ENCODE data around the gene ROBO2. TPM values are rescaled to one million over a fixed set of nuclear protein-coding genes. Genes with fewer than 3 reads are reported as not detected.

ROBO2 gene
- total and polyA plus RNA-seq, 2 experiments from 2014 or later = 1.5 to 7.8 TPM

GRCh38 chr3:77321646-77322045 lies 281.7 kb downstream of the ROBO2 start (continued):
- TF ChIP-seq REST (IDR thresholded peaks at IDR 0.05; ENCODE audit: unreplicated experiment) = no peak
- no peak for TF ChIP-seq ZNF114 (CRISPR knock-in tag; IDR thresholded peaks at IDR 0.05)
- TF ChIP-seq EZH2phosphoT487 (IDR thresholded peaks at IDR 0.05; ENCODE audit: unreplicated experiment) = no peak
- TF ChIP-seq JUNB (IDR thresholded peaks at IDR 0.05; ENCODE audit: unreplicated experiment) = no peak
- no peak for TF ChIP-seq CREB1 (CRISPR knock-in tag; IDR thresholded peaks at IDR 0.05; ENCODE audit: low read depth)
- TF ChIP-seq EZH2 (IDR thresholded peaks at IDR 0.05; ENCODE audit: low read depth, unreplicated experiment) = no peak
- TF ChIP-seq CTCF (conservative IDR thresholded peaks at IDR 0.05; ENCODE audit: low read depth in 2 of 2) = no peak
- TF ChIP-seq ETS1 (IDR thresholded peaks at IDR 0.05) = no peak
- TF ChIP-seq ZNF331 (CRISPR knock-in tag; IDR thresholded peaks at IDR 0.05; ENCODE audit: low read depth) = no peak

GRCh38 chr3:77323626-77324025 lies 283.7 kb downstream of the ROBO2 start:
- no peaks in the 10 kb centered on the region for H3F3A ChIP-seq (replicated peaks; ENCODE audit: low read depth)
- no peak overlapping the region for H2AFZ ChIP-seq
- peaks cover 5% of the 10 kb centered on the region; the same call in 2 of the 3 replicates for H3K4me1 Mint-ChIP-seq
- H3K36me3 ChIP-seq (ENCODE audit: insufficient read depth) = no peaks in the 10 kb centered on the region
- no peaks in the 10 kb centered on the region for H3K27me3 Mint-ChIP-seq (ENCODE audit: insufficient read depth, low read depth, poor library complexity)
- no peak for ATAC-seq
- H3K4me3 ChIP-seq = no peak overlapping the region
- no peak overlapping the region for H3K27ac Mint-ChIP-seq
- no peaks in the 10 kb centered on the region for H3K79me2 ChIP-seq (replicated peaks; ENCODE audit: insufficient read depth)
- no peaks in the 10 kb centered on the region for H3K36me3 Mint-ChIP-seq (ENCODE audit: low read depth)
- H4K20me1 ChIP-seq (replicated peaks; ENCODE audit: insufficient read depth) = no peaks in the 10 kb centered on the region
- no peak overlapping the region for H3K4me2 ChIP-seq
- no peaks in the 10 kb centered on the region; the same call in 1 of the 2 replicates for H3K9me2 ChIP-seq (ENCODE audit: insufficient read depth)
- DNase-seq (ENCODE audit: low spot score) = no peak
- no peak overlapping the region for H3K4me3 Mint-ChIP-seq
- H3K27me3 ChIP-seq (ENCODE audit: insufficient read depth) = no peaks in the 10 kb centered on the region
- H3K4me1 ChIP-seq (ENCODE audit: insufficient read depth) = no peaks in the 10 kb centered on the region; the same call in 1 of the 2 replicates
- H3K9me3 Mint-ChIP-seq = no peaks in the 10 kb centered on the region
- H3K27ac ChIP-seq (ENCODE audit: low read depth) = no peak overlapping the region
- TF ChIP-seq ZNF331 (CRISPR knock-in tag; IDR thresholded peaks at IDR 0.05; ENCODE audit: low read depth) (no peak), CREB1 (CRISPR knock-in tag; IDR thresholded peaks at IDR 0.05; ENCODE audit: low read depth) (no peak), NANOG (IDR thresholded peaks at IDR 0.05; ENCODE audit: borderline replicate concordance) (no peak), CTCF (conservative IDR thresholded peaks at IDR 0.05; ENCODE audit: low read depth in 2 of 2) (no peak), EZH2 (IDR thresholded peaks at IDR 0.05; ENCODE audit: low read depth, unreplicated experiment) (no peak)
